Kidney (tissue), 14 donors: ENCODE results near the gene PSTK. TPM values are rescaled to one million over a fixed set of nuclear protein-coding genes. Genes with fewer than 3 reads are reported as not detected.

Source experiments
- DNase-seq, 5 donors: peaks; one replicate each; pipeline ENCODE4 v3.0.0-alpha.2; 2013 to 2020
- FAIRE-seq: peaks from 2 replicates; lab custom pipeline; 2012; peaks lifted over from hg19 to GRCh38; lab: Jason Lieb, UNC
- H3K27ac ChIP-seq, 2 donors: one replicate each; pipeline ENCODE4 v1.7.0; 2013; ENCODE audit warnings: low read depth in 2 of 2, low read length in 2 of 2, inconsistent platforms in 1 of 2
- H3K27me3 ChIP-seq: one replicate; pipeline ENCODE4 v1.7.1; 2013; ENCODE audit warnings: low read length, inconsistent platforms; ENCODE audit not compliant: control insufficient read depth, insufficient read depth
- H3K36me3 ChIP-seq, 3 donors: one replicate each; pipeline versions ENCODE4 v1.7.0 to v1.7.1; 2013; ENCODE audit warnings: low read length in 3 of 3, control low read depth in 1 of 3, inconsistent platforms in 1 of 3; ENCODE audit not compliant: insufficient read depth in 3 of 3, control insufficient read depth in 2 of 3
- H3K4me1 ChIP-seq, 3 donors: one replicate each; pipeline versions ENCODE4 v1.7.0 to v1.7.1; 2013; ENCODE audit warnings: low read length in 3 of 3, inconsistent platforms in 1 of 3, low read depth in 1 of 3; ENCODE audit not compliant: control insufficient read depth in 2 of 3, insufficient read depth in 2 of 3
- H3K4me3 ChIP-seq, 3 donors: one replicate each; pipeline versions ENCODE4 v1.7.0 to v1.8.1; 2013; ENCODE audit warnings: low read length in 3 of 3, control low read depth in 1 of 3, inconsistent platforms in 1 of 3
- H3K9ac ChIP-seq, 3 donors: one replicate each; pipeline versions ENCODE4 v1.7.0 to v1.7.1; 2013; ENCODE audit warnings: low read length in 3 of 3, control low read depth in 1 of 3, inconsistent platforms in 1 of 3
- H3K9me3 ChIP-seq, 3 donors: one replicate each; pipeline versions ENCODE4 v1.7.0 to v1.7.1; 2013; ENCODE audit warnings: low read length in 3 of 3, control low read depth in 1 of 3, inconsistent platforms in 1 of 3; ENCODE audit not compliant: control insufficient read depth in 2 of 3, insufficient read depth in 1 of 3
- intact Hi-C: fragments of 100-400 bp; cut with DNase I; formaldehyde crosslinking; loops from one replicate; pipeline ENCODE4 v1.11.1; 2022
- polyA plus RNA-seq: library from polyadenylated mRNA; stranded (reverse); fragments of 350-450 nt; fragmentation: Illumina TruSeq; extraction: RNeasy Lipid Tissue Mini Kit (QIAGEN cat#74804); gene quantifications from one replicate; pipeline ENCODE4 v1.2.3, GENCODE V29; 2014; ENCODE audit warnings: low read depth, low replicate concordance; ENCODE audit not compliant: insufficient read depth
- total RNA-seq: library from RNA; stranded (reverse); fragmentation: NEBNext Ultra II Directional; extraction: Animal tissue kit (Norgen Biotek cat#: 25700); gene quantifications from one replicate; pipeline ENCODE4 v1.2.1, GENCODE V29; 2021
- TF ChIP-seq, protein P1 (sequence below): IDR thresholded peaks from 3 replicates; pipeline ENCODE4 v1.5.1; 2012; ENCODE audit warnings: mild to moderate bottlenecking, moderate library complexity, borderline replicate concordance; ENCODE audit not compliant: insufficient read depth; ENCODE audit errors: extremely low read depth
- donor health status: control.
- donor health status: control.
- donor health status: control.
- donor health status: control.
- donor health status: control.
- donor health status: DM: yes; HTN: yes; CAD: no.
- donor health status: Normal renal cell carcinoma (clear cell type).

The PSTK gene
- total and polyA plus RNA-seq, 2 donors from 2014 or later: 4.3 to 4.7 TPM

DNA sequence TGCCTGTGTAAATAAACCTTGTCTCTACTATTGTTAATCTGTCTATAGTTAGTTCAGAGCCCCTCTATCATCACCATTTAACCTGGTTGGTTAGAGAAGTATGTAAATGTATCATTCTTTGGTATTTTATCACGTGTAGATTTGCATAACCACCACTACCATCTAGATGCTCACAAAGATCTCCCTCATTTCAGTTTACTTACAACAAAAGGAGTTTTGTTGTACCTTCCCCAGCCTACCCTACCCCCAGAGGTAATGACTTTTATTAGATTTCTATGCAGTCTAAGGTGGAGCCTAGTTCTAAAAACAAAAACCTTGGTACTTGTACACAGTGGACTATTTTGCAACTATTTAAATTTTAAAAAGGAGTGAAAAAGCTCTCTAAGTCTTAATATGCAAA, 46.1 kb downstream of the PSTK start:
- intact Hi-C loops: no loop called here
- TF ChIP-seq, protein P1, sequence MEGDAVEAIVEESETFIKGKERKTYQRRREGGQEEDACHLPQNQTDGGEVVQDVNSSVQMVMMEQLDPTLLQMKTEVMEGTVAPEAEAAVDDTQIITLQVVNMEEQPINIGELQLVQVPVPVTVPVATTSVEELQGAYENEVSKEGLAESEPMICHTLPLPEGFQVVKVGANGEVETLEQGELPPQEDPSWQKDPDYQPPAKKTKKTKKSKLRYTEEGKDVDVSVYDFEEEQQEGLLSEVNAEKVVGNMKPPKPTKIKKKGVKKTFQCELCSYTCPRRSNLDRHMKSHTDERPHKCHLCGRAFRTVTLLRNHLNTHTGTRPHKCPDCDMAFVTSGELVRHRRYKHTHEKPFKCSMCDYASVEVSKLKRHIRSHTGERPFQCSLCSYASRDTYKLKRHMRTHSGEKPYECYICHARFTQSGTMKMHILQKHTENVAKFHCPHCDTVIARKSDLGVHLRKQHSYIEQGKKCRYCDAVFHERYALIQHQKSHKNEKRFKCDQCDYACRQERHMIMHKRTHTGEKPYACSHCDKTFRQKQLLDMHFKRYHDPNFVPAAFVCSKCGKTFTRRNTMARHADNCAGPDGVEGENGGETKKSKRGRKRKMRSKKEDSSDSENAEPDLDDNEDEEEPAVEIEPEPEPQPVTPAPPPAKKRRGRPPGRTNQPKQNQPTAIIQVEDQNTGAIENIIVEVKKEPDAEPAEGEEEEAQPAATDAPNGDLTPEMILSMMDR: no peak
- Histone ChIP-seq H3K9ac (no peak overlapping the region), H3K4me3 (no peak overlapping the region), H3K36me3 (no peaks in the 10 kb centered on the region), H3K4me1 (no peaks in the 10 kb centered on the region), H3K27me3 (no peaks in the 10 kb centered on the region), H3K9me3 (no peaks in the 10 kb centered on the region), H3K27ac (no peak overlapping the region)
- FAIRE-seq: no peak
- DNase-seq: no peak

DNA sequence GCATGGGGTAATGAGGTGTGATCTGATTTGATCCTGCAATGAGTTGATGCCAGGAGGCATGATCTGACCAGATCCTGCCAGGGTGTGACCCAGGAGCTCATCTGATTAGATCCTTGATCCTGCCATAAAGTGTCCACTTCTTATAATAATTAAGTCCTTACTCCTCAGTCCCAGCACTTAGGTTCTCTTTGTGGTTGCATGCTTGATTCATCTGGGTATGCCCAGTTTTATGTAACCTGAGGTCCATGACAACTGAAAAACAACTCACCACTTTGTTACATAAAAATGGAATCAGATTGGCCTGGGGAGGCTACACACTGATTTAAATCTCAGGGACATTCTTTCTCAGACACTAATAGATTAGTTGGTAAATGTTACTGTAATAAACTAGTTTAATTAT, 47.7 kb downstream of the PSTK start:
- H3K4me1 ChIP-seq: no peaks in the 10 kb centered on the region
- no peak overlapping the region for H3K4me3 ChIP-seq
- H3K36me3 ChIP-seq: no peaks in the 10 kb centered on the region
- intact Hi-C loops: no loop called here
- FAIRE-seq: no peak
- DNase-seq: no peak
- H3K9ac ChIP-seq: no peak overlapping the region
- no peaks in the 10 kb centered on the region for H3K27me3 ChIP-seq
- TF ChIP-seq, protein P1: no peak
- H3K9me3 ChIP-seq: no peaks in the 10 kb centered on the region
- H3K27ac ChIP-seq: no peak overlapping the region

DNA sequence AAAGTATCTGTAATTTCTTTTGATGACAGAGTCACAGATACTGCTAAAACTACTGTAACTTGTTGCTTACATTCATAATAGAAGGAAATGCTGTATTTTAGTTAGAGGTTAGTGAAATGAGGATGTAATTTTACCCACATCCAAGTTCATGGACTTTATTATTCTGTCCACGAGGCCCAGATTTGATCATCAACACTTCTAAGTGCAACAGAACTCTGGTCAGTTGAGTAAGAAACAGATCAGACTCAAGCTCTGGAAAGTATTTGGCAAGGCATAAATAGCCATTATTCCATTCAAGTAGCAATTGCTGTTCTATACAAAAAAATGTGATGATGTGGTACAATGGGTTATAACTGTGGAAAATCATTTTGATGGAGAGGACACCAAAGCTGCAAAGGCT, 50.9 kb downstream of the PSTK start:
- intact Hi-C loops: no loop called here
- H3K4me3 ChIP-seq: no peak overlapping the region
- no peaks in the 10 kb centered on the region for H3K9me3 ChIP-seq
- H3K27ac ChIP-seq: no peak overlapping the region
- no peak for FAIRE-seq
- TF ChIP-seq, protein P1: no peak
- no peak for DNase-seq
- H3K9ac ChIP-seq: no peak overlapping the region
- H3K4me1 ChIP-seq: no peaks in the 10 kb centered on the region
- no peaks in the 10 kb centered on the region for H3K27me3 ChIP-seq
- peaks cover 0 to 3% (median 0%) of the 10 kb centered on the region in 3 donors for H3K36me3 ChIP-seq

DNA sequence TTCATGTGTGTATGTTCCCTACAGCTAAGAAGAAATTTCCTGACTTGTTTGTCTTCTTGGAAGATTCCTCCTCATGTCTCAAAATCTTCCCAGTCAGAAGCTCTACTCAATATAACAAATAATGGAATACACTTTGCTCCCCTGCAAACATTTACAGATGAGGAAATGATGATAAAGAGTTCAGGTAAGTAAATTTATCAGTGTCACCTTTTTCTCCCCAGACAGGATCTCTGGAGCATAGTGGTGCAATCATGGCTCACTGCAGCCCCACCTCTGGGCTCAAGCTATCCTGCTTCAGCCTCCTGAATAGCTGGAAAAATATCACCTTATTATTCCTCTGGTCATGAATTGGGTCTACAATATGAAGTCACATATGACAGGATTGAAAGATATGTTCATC, 54.1 kb downstream of the PSTK start:
- TF ChIP-seq, protein P1: no peak
- H3K4me3 ChIP-seq: no peak overlapping the region
- no peaks in the 10 kb centered on the region for H3K9me3 ChIP-seq
- intact Hi-C loops: no loop called here
- DNase-seq (no peak), FAIRE-seq (no peak)
- peaks cover 0 to 5% (median 0%) of the 10 kb centered on the region in 3 donors for H3K36me3 ChIP-seq
- peaks cover 0 to 6% (median 2%) of the 10 kb centered on the region in 3 donors for H3K4me1 ChIP-seq
- H3K27me3 ChIP-seq: no peaks in the 10 kb centered on the region
- H3K27ac ChIP-seq: no peak overlapping the region
- H3K9ac ChIP-seq: no peak overlapping the region
